SK-N-MC (cell line): Measurements from ENCODE around the gene DAB1.

ENCODE experiments used
- EZH2 ChIP-seq: fragments of 200-600 bp; sonication (generic); IDR thresholded peaks from one replicate; pipeline ENCODE4 v1.6.1; 2017; ENCODE audit warnings: antibody characterized with exemption
- FOXP2 ChIP-seq: optimal IDR thresholded peaks from 2 replicates; pipeline ENCODE3; 2011; ENCODE audit warnings: mild to moderate bottlenecking, moderate library complexity; ENCODE audit not compliant: insufficient read depth; ENCODE audit errors: extremely low read length, control extremely low read depth
- POLR2AphosphoS5 ChIP-seq: IDR thresholded peaks from 2 replicates; pipeline ENCODE4 v1.6.1; 2012; ENCODE audit warnings: mild to moderate bottlenecking, low read depth, low read length, borderline replicate concordance

DNA sequence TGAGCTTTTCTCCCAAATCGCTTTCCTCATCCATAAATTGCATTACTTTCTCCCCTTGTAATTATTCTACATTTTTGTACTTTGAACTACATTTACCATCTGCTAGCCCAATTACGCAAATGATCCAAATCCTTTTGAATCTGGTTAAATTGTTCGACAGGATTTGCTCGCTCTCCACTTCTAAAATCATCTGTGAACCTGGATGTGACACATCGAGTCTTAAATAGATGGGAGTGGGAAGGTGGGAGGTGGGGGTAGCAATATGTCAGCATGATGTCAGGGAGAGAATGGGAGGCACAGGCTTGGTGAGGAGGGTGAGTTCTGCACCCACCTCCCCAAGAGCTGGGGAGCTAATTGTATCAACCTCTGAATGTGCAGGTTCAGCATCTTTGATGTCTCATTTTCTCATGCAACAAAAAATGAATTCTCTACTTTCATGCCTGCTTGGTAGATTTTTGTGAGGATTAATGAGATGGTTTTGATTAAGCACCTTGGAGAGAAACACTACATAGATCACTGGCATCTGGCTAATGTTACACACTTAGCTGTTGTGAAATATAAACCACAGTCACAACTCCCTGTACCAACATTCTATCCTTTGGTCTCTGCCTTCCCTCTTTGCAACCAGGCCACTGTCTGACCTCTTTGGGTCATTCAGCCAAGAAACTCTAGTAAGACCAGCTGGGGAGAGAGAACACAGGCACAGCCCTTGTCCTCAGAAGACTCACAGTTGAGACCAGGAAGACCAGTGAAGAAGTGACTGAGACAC, 165.1 kb downstream of the DAB1 start:
- TF ChIP-seq EZH2 = no peak
- TF ChIP-seq POLR2AphosphoS5 = no peak
- no peak for TF ChIP-seq FOXP2
